GM13977 (cell line): ENCODE results near the gene LRP6.

Experiments
- DNase-seq: peaks from one replicate; pipeline ENCODE4 v3.0.0; 2012; ENCODE audit warnings: low spot score
- in situ Hi-C: fragments of 300-500 bp; cut with MboI; formaldehyde crosslinking; loops from one replicate; pipeline ENCODE4 v1.12.0; 2022; ENCODE audit warnings: low sequenced_read_pairs, low pct_unique_long_range_greater_than_20kb, mixed read lengths, inconsistent platforms; ENCODE audit not compliant: unreplicated experiment
- TF ChIP-seq, protein P1 (sequence below): IDR thresholded peaks from 2 replicates; pipeline ENCODE4 v1.5.1; 2012; ENCODE audit warnings: mild to moderate bottlenecking, control low read depth; ENCODE audit not compliant: insufficient read depth; ENCODE audit errors: extremely low read depth, missing control alignments

The LRP6 gene

DNA sequence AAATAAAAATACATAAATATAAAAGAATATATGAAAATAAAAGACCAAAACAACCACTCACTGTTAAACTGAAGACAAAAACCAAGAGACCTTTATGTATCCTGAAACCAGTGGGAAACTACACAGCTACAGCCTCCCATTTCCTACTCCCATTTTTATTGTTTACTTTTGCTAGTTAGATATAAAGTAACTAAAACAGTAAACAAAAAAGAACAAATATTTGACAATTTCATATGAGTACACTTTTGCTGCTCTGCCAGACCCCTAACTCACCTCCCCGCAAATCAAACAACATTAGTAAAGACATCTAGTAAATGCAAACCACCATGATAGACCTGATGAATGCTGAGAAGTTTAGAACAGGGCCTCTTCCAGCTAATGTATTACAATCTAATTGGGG is 99.0 kb downstream of the LRP6 start:
- in situ Hi-C loops = no loop called here
- DNase-seq = no peak
- TF ChIP-seq, protein P1, sequence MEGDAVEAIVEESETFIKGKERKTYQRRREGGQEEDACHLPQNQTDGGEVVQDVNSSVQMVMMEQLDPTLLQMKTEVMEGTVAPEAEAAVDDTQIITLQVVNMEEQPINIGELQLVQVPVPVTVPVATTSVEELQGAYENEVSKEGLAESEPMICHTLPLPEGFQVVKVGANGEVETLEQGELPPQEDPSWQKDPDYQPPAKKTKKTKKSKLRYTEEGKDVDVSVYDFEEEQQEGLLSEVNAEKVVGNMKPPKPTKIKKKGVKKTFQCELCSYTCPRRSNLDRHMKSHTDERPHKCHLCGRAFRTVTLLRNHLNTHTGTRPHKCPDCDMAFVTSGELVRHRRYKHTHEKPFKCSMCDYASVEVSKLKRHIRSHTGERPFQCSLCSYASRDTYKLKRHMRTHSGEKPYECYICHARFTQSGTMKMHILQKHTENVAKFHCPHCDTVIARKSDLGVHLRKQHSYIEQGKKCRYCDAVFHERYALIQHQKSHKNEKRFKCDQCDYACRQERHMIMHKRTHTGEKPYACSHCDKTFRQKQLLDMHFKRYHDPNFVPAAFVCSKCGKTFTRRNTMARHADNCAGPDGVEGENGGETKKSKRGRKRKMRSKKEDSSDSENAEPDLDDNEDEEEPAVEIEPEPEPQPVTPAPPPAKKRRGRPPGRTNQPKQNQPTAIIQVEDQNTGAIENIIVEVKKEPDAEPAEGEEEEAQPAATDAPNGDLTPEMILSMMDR = no peak

DNA sequence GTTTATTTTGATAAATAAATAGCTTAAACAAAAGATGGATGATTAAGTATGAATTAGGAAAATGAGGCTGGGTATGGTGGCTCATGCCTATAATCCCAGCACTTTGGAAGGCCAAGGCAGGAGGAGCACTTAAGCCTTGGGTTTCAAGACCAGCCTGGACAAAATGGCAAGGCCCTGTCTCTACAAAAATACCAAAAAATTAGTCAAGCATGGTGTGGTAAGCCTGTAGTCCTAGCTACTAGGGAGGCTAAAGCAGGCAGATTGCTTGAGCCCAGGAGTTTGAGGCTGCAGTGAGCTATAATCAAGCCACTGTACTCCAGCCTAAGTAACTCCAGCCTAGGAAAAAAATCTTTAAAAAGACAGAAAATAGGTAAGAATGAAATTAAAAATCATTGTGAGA is 100.1 kb downstream of the LRP6 start:
- no peak for DNase-seq
- TF ChIP-seq, protein P1 = no peak
- in situ Hi-C loops = no loop called here

DNA sequence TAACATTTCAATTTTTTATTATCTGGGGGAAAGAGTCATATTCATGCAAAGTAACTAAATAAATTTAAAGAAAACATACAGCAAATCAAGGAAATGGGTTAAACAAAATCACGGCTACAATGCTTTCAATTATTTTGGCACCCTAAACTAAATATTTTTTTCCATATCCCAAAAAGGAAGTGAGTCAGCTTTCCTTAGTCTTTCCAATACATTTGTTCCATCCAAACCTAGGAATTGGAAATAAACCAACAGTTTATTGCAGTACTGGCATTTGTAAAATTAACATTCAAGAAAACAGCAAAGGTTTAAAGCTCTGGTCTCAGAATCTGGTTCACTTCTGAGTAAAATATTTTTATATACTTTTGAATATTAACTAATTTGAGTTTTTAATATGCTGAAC is 106.9 kb downstream of the LRP6 start:
- TF ChIP-seq, protein P1 = no peak
- in situ Hi-C loops = no loop called here
- DNase-seq = no peak

DNA sequence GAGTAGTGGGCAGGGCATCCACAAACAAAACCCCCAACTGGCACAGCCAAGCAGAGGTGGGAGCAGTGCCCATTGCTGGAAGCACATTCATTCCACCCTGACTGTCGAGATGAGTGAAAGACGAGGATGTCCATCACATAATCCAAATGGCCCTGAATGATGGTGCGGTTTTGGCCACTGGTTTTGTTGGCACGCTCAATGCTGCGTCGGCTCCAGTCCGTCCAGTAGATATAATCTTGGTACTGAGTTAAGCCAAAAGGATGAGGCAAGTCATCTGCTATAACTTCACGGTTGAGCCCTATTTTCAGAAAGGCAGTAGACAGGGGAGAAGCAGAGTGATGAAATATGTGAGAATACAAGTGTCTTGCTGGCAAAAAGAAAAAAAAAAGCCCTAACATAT is 108.0 kb downstream of the LRP6 start:
- no peak for DNase-seq
- in situ Hi-C loops = no loop called here
- TF ChIP-seq, protein P1 = no peak

DNA sequence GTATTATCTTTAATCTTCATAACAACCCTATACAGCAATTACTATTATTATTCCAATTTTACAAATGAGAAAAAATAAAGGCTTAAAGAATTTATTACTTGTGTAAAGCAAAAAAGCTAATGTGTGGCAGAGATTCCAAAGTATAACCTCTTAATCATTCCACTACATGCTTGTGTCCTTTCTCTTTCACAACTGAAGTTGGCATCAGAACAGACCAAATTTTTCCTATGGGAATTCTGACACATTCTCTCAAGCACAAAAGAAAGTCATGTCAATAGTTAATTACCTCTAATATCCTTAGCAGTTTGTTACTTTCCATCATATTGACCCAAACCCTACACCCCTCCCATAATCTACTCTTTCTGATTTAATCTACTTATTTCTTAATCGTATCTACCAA is 109.4 kb downstream of the LRP6 start:
- TF ChIP-seq, protein P1 = no peak
- DNase-seq = no peak
- in situ Hi-C loops = no loop called here

DNA sequence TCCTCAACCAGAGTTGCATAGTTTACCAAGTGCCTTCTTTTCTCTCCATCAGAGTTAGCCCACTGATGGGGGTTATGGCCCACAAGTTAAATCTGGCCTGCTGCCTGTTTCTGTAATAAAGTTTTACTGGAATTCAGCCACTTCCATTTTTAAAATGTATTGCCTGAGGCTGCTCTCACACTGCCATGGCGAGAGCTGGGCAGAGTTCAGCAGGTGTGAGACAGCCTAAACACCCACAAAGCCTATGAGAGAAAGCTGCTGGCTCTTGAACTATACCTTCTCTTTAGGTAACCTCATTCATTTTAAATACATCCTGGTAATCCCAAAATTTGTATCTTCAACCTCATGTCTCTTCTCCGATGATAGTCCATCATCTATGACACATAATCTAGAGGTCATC is 110.0 kb downstream of the LRP6 start:
- TF ChIP-seq, protein P1 = no peak
- in situ Hi-C loops = no loop called here

DNA sequence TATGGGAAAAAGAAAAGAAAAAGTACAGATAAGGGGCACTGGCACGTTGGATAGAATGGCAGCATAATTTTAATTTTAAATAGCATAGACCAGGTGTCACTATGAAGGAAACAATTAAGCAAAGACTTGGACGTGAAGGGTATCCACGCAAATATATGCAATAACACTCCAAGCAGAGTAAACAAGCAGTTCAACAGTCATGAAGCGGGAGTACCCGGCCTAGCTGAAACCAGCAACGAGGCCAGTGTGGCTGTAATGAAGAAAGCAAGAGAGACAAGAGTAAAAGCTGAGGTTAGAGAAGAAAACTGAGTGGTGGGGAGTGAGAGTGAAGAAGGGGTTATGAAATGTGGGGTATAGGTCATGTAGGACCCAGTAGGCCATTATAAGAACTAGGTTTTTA is 110.7 kb downstream of the LRP6 start:
- in situ Hi-C loops = no loop called here
- TF ChIP-seq, protein P1 = no peak
- no peak for DNase-seq

More for the DNA sequence above, 110.0 kb downstream of the LRP6 start:
- DNase-seq = no peak
